Fibroblast of villous mesenchyme (primary cell): ENCODE measurements around the gene BBOF1. TPM values are rescaled to one million over a fixed set of nuclear protein-coding genes. Genes with fewer than 3 reads are reported as not detected.
A peak's percentile ranks its signal among the peaks of the same experiment; 100 is the strongest.
"Not testable (repeated sequence)": the region's sequence is repeated elsewhere in the genome, so short reads cannot be mapped to it uniquely, and the experiment has no call there.

Experiments used
- DNase-seq: peaks from one replicate; pipeline ENCODE4 v3.0.0-alpha.2; 2010; ENCODE audit warnings: low read depth
- H3K4me3 ChIP-seq: 2 replicates; pipeline ENCODE4 v1.5.1; 2011; ENCODE audit warnings: low read depth, mild to moderate bottlenecking, low read length
- CTCF ChIP-seq: IDR thresholded peaks from 2 replicates; pipeline ENCODE4 v1.5.1; 2012; ENCODE audit warnings: low read depth, mild to moderate bottlenecking, low read length; ENCODE audit not compliant: insufficient read depth
- small RNA-seq: library from RNA; depleted of rRNA; stranded (forward); fragments of <200 nt; gene quantifications from one replicate; pipeline ENCODE3, GENCODE V24; 2012
- total RNA-seq: library from RNA; depleted of rRNA; stranded (reverse); fragments of >200 nt; gene quantifications from 2 replicates; pipeline ENCODE4 v1.2.3, GENCODE V29; 2012

The BBOF1 gene
- total RNA-seq, 1 donor, result 8.2 TPM

GRCh38 chr14:74089251-74090020 lies 70.3 kb downstream of the BBOF1 start:
- TF ChIP-seq CTCF, result no peak
- peak; percentile 2 for DNase-seq
- no peak overlapping the region for H3K4me3 ChIP-seq

DNA sequence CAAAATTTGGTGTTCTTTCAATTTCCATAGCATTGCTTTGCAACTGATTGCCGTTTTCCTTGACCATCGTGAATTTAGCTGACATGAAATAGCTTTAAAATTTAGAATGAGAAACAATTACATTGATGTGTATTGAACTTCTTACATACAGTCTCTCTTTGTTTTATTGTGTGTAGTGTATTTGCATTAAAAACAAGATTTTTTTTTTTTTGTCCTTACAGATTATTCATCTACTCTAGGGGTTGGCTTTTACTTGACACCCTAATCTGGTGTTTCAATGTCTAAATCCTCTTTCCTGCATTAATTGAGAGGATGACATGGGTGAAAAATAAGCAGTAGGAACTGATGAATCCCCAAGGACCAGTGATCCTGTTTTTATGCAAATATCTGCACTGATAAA lies 86.2 kb downstream of the BBOF1 start:
- DNase-seq, result no peak
- TF ChIP-seq CTCF, result no peak
- no peak overlapping the region for H3K4me3 ChIP-seq

DNA sequence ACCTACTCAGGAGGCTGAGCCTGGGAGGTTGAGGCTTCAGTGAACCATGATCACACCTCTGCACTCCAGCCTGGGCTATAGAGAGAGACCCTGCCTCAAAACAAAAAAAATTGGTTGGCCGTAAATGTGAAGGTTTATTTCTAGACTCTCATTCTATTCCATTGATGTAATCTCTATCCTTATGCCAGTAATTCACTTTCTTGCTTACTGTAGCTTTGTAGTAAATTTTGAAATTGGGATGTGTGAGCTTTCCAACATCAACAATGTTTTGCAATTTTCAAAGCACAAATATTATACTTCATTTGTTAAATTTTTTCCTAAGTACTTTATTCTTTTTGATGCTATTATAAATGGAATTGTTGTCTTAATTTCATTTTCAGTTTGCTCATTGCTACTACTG lies 90.2 kb downstream of the BBOF1 start:
- no peak for TF ChIP-seq CTCF
- no peak for DNase-seq
- H3K4me3 ChIP-seq, result no peak overlapping the region

GRCh38 chr14:74111395-74112216 lies 92.5 kb downstream of the BBOF1 start:
- H3K4me3 ChIP-seq, result not testable (repeated sequence)
- peak; percentile 66 for TF ChIP-seq CTCF
- peak; percentile 73 for DNase-seq

Small RNA genes within 50 kb of the gene (small RNA-seq; reads per million reads assigned to genes)
- gene AC005480.2, result not detected

Other genes with a start within 250 kb of the BBOF1 start
- gene PTGR2, start 167.5 kb upstream of the BBOF1 start, total RNA-seq, result 4.8 and 5.6 TPM in 2 replicates
- 80.5 and 102 TPM in 2 replicates for gene ZNF410, start 132.5 kb upstream of the BBOF1 start, total RNA-seq
- gene FAM161B, start 69.3 kb upstream of the BBOF1 start, total RNA-seq, result 3.2 and 5.2 TPM in 2 replicates
- gene COQ6, start 69.0 kb upstream of the BBOF1 start, total RNA-seq, result 16.4 and 20.3 TPM in 2 replicates
- 13.0 and 13.2 TPM in 2 replicates for gene ENTPD5, start 61 bp upstream of the BBOF1 start, total RNA-seq
- gene ALDH6A1, start 65.1 kb downstream of the BBOF1 start, total RNA-seq, result 10.6 and 16.0 TPM in 2 replicates
- gene LIN52, start 65.6 kb downstream of the BBOF1 start, total RNA-seq, result 10.0 and 11.2 TPM in 2 replicates
- gene VSX2, start 220.1 kb downstream of the BBOF1 start, total RNA-seq, result not detected in 2 replicates